ENCODE measurements around the gene MALAT1.

GRCh38 chr11:65454311-65454695 lies 44.5 kb upstream of the MALAT1 start:
- no peak for TF ChIP-seq CTCF (IDR thresholded peaks at IDR 0.05)
- no peak for TF ChIP-seq POLR2A (IDR thresholded peaks at IDR 0.05)
